Activated CD8-positive, alpha-beta memory T cell treated with anti-CD3 and anti-CD28 coated beads, Interleukin-2, amount 50 U/mL, for 24 hours (primary cell): ENCODE measurements around the gene DIP2C.

Experiments
- DNase-seq: peaks from one replicate; pipeline ENCODE4 v3.0.0-alpha.2; 2020; ENCODE audit errors: extremely low read depth

DIP2C gene

DNA sequence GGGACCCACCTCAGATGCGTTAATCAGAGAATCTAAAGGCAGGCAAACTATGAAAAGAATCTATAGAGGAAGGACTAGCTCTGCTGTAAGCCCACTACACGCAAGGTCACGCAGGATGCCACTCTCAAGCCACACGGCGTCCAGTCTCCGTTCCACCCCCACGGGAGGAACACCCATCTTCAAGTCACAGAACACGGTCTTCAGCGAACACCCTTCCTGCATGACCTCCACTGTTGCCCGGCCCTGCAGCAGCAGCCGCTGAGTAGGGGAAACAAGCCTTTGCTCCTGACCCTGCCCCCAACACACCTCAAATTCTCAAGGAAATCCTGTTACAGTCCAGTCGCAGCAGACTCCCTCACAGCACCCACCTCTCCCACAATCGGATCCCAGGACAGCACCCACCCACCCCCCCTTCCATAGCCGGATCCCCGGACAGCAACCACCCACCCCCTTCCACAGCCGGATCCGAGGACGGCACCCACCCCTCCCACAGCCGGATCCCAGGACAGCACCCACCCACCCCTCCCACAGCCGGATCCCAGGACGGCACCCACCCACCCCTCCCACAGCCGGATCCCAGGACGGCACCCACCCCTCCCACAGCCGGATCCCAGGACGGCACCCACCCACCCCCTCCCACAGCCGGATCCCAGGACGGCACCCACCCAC is 133.7 kb downstream of the DIP2C start:
- DNase-seq = no peak

DNA sequence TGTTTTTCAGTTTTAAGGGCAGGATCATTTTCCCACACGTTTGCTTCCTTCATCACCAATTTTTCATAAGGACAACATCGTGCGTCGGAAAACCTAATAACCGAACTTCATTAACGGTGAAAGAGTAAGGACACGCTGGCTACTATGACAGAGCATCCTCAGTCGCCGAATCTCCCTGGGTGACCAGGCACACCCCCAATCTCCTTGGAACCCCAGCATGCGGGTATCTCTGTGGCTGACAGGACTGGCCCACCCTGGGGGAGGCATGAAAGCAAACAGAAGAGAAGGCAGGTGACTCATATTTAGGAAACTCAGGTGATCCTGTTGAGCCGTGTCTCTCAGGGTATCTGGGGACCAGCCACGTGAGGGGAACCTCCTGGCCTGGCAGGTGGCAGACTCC is 134.2 kb downstream of the DIP2C start:
- no peak for DNase-seq

DNA sequence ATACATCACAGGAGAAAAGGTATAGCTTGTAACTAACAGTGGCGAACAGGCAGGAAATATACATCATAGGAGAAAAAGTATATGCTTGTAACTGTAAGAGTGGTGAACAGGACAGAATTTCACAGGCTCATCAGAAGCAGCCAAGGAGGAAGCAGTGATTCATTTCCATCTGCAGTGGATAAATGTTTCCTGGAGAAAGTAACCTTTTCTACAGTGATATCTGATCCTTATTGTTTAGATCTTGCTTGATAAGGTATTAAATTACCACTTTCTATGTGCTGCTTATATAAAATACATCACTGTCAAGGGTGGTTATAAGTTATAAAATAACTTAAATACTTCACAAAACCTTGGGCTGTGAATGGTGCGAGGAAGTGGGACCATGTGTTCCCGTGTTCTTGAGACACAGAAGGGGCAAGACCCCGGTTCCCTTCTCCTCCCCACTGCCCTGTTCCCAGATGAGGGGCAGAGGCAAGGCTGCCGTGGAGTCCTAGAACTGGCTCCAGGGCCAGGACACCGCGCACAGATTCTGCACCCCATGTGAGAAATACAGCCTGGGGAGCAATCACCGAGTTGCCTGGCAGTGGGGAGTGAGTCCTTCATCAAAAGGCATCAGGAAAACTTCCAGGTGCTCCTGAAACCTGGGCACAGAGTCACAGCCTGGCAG is 135.2 kb downstream of the DIP2C start:
- no peak for DNase-seq

DNA sequence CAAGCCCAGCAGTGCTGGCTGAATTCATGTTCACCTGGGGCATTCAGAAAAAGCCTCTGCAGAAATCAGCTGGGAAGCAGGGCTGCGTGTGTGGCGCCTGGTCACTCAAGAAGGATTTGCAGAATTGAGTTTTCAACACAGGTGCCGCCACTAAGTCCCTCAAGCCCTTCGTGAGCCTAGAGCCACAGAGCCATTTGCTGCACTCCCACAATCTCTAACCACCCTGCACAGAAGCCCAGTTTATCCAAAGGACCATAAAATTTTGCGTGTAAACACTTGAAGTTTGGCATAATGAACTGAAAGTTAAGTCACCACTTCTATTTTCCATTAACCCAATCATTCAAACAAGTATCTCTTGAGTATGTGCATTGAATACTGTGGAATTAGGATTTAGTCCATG is 136.2 kb downstream of the DIP2C start:
- DNase-seq = no peak

DNA sequence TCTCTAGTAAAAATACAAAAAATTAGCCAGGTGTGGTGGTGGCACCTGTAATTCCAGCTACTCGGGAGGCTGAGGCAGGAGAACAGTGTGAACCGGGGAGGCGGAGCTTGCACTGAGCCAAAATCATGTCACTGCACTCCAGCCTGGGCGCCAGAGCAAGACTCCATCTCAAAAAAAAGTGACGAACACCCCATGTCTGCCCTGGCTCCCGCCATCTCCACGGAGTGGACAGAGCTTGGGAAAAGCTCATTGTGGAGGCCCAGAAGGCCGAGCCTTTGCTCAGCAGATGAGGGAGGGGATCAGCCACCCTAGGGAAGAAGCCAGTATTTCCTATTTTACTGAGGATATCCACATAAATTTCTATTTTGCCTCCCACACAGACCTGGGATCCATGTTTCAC is 136.8 kb downstream of the DIP2C start:
- DNase-seq = no peak

DNA sequence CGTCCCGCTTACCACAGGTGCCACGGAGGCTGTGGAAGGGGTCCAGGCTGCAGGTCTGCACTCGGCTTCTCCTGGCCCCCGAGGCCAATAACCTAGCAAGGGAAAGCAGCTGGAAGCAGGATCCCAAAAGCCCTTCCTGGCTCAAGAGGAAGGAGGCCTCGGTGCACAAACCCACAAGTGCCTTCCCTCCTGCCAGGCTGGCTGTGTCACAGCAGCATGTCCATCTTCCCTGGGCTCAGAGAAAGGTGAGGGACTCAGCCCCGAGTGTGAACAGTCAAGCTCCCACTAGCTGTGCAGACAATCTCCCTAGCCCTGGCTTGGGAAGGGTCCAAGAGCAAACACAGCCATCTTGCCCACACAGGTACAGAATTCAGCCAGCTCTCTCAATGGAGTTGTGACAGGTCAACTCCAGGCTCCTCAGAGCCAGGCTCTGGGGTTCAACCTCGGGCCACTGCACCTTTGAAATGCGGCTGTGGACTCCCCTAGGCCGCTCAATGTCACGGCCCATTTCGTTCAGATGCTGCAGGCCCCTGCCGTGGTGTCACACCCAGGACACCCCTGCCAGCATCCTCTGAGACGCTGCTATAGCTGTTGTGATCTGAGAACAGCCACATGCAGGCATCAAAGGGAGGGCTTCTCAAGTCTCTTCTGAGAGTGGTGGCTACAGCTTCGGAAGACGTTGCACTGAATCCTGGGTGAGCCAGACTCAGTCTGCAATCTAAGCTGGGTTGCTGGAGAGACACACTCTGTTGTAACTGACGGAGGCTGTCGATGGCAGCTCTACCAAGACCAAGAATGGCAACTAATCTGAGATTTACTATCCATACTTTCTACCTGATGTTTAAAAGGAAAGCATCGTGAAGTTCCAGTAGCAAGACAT is 137.9 kb downstream of the DIP2C start:
- DNase-seq = no peak

DNA sequence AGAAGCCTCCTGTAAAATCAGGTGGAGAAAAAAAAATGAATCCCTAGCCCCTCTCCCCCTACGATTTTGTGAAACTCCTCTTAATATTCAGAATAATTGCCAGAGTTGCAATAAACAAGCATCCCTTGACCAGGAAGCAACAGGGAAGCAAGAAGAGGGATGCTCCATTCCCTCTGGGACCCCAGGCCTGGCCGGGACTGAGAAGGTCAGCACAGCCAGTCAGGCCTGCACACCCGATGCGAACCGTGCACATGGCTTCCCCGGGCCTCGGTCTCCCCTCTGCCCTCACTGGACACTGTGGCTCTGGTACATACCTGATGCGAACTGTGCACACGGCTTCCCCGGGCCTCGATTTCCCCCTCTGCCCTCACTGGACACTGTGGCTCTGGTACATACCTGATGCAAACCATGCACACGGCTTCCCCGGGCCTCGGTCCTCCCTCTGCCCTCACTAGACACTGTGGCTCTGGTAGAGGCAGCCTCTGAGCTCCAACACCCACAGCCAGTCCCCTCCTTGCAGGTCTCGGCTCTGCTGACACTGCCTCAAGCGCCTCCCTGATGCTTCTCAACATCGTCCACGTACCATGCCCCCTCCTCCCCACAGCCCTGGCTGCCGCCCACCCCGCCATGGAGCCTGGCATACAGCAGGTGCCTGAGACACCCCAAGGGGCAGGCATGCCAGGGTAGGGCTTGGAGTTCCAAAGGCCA is 138.6 kb downstream of the DIP2C start:
- no peak for DNase-seq

DNA sequence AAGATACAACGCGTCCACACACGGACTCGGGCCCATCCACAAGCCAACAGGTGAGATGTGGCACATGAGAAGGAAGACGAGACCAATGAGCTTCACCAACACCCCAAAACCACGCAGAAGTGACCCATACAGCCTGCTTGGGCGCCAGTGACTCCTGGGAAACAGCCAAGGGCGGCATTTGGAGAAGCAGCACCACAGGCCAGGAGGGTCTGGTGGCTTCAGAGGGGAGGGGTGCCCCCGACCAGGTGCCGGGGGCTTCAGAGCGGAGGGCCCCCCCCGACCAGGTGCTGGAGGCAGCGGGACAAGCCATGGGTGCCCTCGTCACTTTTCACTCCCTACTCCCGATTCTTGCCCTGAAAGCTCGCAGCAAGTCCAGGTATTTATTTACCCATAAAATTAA is 140.1 kb downstream of the DIP2C start:
- DNase-seq = no peak

DNA sequence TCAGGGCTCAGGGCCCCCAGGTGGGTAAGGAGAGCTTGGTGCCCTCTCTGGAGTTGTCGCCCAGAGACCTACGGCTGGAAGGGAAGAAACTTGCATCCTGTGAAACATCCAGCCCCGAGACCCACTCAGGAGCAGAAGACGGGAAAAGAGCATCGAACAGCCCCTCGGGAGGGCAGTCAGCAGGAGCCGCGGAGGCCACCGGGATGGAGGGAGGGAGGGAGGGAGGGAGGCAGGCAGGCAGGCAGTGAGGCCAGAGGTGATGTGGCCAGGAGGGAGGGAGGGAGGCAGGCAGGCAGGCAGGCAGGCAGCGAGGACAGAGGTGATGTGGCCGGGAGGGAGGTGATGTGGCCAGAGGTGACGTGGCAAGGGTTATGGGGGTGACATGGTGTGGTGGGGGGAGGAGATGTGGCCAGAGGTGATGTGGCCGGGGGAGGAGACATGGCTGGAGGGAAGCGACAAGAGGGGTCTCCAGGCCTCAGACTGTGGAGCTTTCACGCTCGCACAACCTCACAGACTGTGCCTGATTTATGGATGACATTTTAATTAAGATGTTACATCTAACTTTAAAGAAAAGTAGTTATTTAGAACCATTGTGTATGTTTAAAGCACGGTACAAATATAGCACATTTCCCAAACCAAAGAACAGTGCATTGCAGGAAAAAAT is 141.1 kb downstream of the DIP2C start:
- no peak for DNase-seq

DNA sequence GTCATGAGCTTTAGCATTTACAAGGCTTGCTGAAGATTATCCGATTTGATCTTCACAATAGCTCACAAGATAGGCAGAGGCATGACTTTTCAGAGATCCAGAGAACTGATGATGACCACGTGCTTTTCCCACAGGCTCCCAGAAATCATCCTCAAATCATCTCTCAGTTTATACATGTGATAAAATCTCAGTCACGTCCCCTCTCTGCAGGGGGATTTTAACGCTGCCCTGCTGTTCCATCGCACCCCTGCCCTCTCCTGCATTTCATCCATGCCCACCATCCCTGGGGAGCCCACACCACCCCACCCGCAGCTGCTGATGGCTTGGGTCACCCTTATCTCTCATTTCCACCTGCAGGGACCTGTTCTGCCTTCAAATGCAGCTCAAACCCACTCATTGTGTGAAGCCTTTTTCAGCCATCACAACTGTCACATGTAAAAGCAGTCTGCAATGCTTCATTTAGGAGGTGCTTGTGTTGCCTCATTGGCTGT is 141.8 kb downstream of the DIP2C start:
- DNase-seq = no peak

DNA sequence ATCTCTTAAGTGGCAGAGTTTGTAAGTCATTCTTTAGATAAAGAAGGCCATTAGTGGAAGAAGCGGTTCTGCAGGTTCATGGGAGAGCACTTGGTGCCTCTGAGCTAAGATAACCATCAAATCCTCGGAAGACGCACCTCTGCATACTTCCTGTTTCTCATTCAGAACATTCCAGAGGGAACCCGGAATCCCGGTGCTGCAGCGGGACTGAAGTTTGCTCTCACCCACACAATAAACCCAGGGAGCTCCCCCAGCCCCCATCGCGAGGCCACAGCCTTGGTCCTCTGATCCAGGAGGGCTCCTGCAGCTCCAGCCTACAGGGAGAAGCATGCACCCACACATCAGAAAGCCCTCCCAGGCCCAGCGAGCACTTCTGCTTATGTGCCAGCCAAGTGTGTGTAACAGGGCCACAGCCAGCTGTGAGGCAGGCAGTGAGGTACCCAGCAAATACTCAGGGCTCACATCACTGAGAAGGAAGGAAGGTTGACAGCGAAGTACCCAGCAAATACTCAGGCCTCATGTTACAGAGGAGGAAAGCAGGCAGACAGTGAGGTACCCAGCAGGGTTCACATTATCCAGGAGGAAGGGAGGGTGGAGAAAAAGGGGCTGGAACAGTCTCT is 142.4 kb downstream of the DIP2C start:
- no peak for DNase-seq

DNA sequence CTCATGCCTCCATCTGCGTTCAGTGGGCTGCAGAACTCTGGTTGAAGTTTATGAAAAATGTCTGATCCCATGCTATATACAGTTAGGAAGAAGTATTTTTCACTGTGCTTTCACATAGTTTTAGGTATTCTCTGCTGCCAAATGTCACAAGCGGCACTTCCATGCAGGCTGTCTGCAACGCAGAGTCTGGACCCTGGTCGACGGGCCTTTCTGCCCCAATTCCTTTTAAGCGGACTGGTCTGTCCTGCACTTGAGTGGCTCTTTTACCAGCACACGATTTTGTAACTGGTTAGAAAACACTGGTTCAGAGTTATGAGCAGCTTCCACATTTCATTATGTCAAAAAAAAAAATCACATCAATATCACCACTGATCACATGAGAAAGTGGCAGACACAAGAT is 143.0 kb downstream of the DIP2C start:
- no peak for DNase-seq

DNA sequence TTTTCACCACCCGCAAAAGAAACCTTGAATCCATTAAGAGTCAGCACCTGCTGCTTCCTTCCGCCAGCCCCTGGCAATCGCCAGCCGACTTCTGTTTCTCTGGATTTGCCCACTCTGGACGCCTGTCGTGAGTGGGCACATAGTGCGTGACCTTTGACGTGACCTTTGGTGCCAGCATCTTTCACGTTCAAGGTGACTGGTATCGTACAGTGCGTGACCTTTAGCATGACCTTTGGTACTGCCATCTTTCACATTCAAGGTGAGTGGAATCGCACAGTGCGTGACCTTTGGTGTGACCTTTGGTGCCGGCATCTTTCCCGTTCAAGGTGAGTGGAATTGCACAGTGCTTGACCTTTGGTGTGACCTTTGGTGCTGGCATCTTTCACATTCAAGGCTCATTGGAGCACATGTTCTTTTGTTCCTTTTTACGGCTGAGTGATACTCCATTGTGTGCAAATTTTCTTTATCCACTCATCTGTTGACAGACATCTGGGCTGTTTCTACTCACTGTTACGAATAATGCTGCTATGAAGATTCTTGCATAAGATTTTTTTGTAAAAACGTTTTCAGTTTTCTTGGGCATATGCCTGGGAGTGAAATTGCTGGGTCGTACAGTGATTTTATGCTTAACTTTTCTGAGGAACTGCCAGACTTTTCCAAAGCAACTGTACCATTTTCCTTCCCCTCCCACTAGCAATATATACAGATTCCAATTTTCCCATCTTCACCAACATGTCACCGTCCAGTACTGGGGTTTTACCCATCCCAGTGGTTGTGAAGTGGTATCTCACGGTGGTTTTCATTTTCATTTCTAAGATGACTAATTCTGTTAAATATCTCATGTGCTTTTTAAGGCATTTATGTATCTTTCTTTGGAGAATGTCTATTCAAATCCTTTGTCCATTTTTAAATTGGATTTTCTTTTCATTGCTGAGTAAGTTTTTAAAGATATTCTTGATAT is 145.3 kb downstream of the DIP2C start:
- no peak for DNase-seq

DNA sequence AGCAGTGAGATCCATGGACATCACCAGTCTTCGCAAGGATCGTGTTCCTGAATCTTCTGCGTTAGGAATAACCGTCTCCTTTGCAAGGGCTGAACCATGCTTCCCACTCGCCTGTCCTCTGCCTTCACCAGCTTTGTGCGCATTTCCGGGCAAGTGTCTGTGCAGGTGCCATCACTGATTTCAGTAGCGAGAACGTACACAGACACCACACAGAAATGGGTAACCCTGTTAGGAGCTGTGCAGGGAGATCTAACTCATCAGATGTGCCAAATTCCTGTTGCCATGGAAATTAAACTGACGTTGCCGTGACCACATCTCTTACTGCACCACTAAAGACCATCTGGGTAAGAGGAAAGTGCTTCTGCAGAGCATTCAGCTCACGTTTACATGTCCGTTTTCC is 146.3 kb downstream of the DIP2C start:
- no peak for DNase-seq

DNA sequence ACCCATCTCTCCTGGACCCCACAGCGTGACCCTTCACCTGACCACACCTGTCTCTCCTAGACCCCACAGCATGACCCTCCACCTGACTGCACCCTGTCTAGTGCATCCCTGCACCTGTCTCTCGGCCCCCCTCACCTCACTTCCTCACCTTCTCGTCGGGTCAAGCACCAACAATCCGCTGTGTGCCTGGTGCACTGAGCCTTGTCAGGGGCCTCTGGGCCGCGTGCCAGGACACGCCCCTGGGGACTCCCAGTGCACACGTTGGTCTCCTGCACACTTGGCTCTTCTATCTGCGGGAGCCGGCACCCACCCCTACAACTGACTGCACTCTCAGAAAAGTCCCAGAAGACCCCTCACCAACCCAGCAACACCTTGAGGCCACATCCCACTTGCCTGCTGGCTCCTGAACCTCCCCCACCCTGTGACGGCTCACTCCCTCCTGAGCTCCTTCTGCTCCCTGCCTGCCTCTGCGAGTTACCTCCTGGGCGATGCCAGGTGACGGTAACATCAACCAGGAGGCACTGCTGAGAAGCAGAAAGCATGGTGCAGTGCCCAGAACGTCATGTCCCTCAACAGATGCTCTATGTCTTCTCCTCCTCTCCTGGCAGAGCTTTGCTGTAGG is 147.6 kb downstream of the DIP2C start:
- no peak for DNase-seq

DNA sequence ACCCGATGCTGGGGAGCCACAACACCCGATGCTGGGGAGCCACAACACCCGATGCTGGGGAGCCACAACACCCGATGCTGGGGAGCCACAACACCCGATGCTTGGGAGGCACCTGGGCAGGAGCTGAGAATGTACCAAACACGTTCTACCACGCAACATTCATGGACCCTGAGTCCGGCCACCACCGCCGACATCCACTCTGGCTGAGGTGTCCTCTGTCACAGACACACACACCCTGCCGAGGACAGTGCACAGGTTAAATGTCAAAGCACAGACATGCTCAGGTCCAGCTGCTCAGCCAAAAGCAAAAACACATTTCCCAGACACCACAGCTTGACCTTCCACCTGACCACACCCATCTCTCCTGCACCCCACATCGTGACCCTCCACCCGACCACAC is 148.4 kb downstream of the DIP2C start:
- DNase-seq = no peak

DNA sequence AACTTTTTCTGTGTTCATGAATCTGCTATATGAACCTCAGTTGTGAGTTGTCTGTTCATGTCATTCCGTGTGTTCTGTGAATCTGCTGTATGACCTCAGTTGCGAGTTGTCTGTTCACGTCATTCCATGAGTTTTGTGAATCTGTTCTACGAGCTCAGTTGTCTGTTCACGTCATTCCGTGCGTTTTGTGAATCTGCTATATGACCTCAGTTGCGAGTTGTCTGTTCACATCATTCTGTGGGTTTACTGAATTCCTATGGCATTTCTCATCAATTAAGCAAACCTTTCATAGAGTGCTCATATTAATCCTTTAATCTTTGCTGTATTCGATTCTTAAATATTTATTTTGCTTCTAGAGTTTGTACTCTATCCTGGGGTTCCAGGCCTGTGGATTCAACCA is 150.6 kb downstream of the DIP2C start:
- DNase-seq = no peak

DNA sequence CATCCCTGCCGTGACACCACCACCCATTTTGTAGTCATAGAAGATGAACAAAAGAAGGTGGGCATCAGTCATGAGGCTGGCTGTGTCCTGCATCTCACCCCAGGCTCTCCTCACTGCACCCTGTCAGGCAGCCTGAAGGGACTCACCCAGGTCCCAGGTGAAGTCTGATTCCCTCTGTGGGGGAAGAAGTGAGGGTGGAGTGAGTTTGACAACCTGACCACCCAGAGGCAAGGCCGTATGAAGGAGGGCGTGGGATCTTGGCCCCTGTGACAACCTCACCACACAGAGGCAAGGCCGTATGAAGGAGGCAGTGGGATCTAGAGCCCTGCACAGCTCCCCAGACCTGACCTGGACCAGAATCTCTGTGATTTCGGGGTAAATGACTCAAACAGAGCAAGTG is 152.5 kb downstream of the DIP2C start:
- no peak for DNase-seq

DNA sequence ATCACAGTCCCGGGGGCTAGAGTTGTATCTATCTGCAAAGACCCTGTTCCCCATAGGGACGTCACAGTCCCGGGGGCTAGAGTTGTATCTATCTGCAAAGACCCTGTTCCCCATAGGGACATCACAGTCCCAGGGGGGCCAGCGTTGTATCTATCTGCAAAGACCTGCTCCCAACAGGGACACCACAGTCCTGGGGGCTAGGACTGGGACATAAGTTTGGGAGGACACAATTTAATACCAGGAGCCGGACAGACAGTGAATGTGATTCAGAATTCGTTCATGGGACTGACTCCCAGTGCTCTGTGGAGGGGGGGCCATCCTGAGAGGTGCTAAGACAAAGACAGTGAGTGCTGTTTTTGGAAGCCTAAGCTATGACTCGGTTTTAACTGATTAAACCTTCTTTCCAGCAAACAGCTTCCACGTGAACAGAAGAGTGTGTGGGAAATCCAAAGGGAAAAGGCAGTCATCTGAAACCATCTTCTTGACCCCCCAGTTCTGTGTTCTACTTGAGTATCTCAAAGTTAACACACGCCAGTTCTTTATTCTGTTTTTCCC is 153.0 kb downstream of the DIP2C start:
- DNase-seq = no peak
